Measurements from ENCODE around the gene MT2A.

GRCh38 chr16:56607675-56608042 lies 725 bp upstream of the MT2A start:
- TF ChIP-seq, protein P1, sequence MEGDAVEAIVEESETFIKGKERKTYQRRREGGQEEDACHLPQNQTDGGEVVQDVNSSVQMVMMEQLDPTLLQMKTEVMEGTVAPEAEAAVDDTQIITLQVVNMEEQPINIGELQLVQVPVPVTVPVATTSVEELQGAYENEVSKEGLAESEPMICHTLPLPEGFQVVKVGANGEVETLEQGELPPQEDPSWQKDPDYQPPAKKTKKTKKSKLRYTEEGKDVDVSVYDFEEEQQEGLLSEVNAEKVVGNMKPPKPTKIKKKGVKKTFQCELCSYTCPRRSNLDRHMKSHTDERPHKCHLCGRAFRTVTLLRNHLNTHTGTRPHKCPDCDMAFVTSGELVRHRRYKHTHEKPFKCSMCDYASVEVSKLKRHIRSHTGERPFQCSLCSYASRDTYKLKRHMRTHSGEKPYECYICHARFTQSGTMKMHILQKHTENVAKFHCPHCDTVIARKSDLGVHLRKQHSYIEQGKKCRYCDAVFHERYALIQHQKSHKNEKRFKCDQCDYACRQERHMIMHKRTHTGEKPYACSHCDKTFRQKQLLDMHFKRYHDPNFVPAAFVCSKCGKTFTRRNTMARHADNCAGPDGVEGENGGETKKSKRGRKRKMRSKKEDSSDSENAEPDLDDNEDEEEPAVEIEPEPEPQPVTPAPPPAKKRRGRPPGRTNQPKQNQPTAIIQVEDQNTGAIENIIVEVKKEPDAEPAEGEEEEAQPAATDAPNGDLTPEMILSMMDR (IDR thresholded peaks at IDR 0.05 in 4 of 5, conservative IDR thresholded peaks at IDR 0.05 in 1 of 5), result no peak
- no peak for TF ChIP-seq POLR2A (IDR thresholded peaks at IDR 0.05)

All from gastrocnemius medialis (tissue), 4 donors.